H1 (cell line): ENCODE measurements around the gene STX8.

Experiments used
- NRF1 ChIP-seq: IDR thresholded peaks from 2 replicates; pipeline ENCODE4 v1.6.1; 2011; ENCODE audit warnings: mild to moderate bottlenecking, low read depth, low read length, improper control_type of control experiment
- POLR2A ChIP-seq, 2 experiments: IDR thresholded peaks; 1 replicate in 1 of 2; 2 replicates in 1 of 2; pipeline ENCODE4 v1.6.1; 2011; ENCODE audit warnings: low read depth in 2 of 2, low read length in 2 of 2, mild to moderate bottlenecking in 2 of 2; ENCODE audit errors: control extremely low read depth in 1 of 2
- SRF ChIP-seq: IDR thresholded peaks from 2 replicates; pipeline ENCODE4 v1.6.1; 2011; ENCODE audit warnings: mild to moderate bottlenecking, low read depth, low read length, moderate library complexity
- TF ChIP-seq, protein P1 (sequence below), 3 experiments: IDR thresholded peaks; 1 replicate in 2 of 3; 2 replicates in 1 of 3; pipeline versions ENCODE4 v1.5.1 to v1.6.1; 2011; ENCODE audit warnings: low read length in 3 of 3, mild to moderate bottlenecking in 3 of 3, inconsistent platforms in 2 of 3, low read depth in 1 of 3, moderate library complexity in 1 of 3; ENCODE audit not compliant: insufficient read depth in 1 of 3; ENCODE audit errors: control extremely low read depth in 1 of 3

DNA sequence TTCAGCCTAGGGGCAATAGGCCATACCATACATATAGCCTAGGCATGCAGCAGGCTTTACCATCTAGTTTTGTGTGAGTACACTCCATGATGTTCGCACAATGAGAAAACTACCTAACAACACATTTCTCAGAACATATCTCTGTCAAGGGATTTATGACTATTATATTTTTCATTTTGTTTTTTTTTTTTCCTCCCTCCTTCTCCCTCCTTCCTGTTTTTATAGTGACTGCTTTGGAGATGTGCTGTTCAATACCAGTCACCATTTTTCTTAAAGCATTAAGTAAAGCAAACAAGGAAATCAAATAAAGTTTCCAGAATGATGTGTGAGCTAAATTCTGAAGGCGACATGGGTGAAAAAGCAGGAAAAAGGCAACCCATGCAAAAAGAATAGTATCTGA is 194.6 kb downstream of the STX8 start:
- TF ChIP-seq POLR2A (IDR thresholded peaks at IDR 0.05; ENCODE audit: control extremely low read depth in 1 of 2, low read depth in 2 of 2, low read length in 2 of 2) (no peak), SRF (no peak), NRF1 (no peak)
- TF ChIP-seq, protein P1, sequence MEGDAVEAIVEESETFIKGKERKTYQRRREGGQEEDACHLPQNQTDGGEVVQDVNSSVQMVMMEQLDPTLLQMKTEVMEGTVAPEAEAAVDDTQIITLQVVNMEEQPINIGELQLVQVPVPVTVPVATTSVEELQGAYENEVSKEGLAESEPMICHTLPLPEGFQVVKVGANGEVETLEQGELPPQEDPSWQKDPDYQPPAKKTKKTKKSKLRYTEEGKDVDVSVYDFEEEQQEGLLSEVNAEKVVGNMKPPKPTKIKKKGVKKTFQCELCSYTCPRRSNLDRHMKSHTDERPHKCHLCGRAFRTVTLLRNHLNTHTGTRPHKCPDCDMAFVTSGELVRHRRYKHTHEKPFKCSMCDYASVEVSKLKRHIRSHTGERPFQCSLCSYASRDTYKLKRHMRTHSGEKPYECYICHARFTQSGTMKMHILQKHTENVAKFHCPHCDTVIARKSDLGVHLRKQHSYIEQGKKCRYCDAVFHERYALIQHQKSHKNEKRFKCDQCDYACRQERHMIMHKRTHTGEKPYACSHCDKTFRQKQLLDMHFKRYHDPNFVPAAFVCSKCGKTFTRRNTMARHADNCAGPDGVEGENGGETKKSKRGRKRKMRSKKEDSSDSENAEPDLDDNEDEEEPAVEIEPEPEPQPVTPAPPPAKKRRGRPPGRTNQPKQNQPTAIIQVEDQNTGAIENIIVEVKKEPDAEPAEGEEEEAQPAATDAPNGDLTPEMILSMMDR (IDR thresholded peaks at IDR 0.05; ENCODE audit: control extremely low read depth in 1 of 3, insufficient read depth in 1 of 3, low read depth in 1 of 3, low read length in 3 of 3), result no peak
